HG03354 (cell line): ENCODE measurements around the gene MED31.
"Not testable (repeated sequence)": the region's sequence is repeated elsewhere in the genome, so short reads cannot be mapped to it uniquely, and the experiment has no call there.

Experiments
- ATAC-seq: cut with Tn5 transposase; IDR thresholded peaks from one replicate; pipeline ENCODE4 v1.9.1; 2021; ENCODE audit warnings: mild to moderate bottlenecking; ENCODE audit not compliant: unreplicated experiment, poor library complexity, severe bottlenecking

Gene MED31

GRCh38 chr17:6636105-6636504 lies 15.3 kb downstream of the MED31 start:
- ATAC-seq: no peak

- no peak for ATAC-seq
Measured at GRCh38 chr17:6633263-6633662, 18.1 kb downstream of the MED31 start.

GRCh38 chr17:6632530-6632929 lies 18.9 kb downstream of the MED31 start:
- ATAC-seq: no peak

DNA sequence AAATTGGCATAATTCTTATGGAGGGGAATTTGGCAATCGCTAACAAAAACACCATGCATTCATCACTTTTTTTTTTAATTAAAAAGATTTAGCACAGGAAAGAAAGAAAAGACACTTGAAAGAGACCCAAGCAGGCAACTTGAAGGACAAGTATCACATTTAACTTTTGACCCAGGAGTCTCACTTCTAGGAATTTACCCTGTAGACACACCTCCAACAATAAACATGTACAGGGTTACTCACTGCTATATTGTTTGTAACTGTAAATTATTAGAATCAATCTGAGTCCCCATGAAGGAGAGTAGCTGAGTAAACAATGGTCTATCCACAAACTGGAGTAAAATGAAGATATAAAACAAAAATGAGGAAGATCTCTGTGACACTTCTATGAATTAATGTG lies 21.0 kb downstream of the MED31 start:
- no peak for ATAC-seq

GRCh38 chr17:6627019-6627418 lies 24.4 kb downstream of the MED31 start:
- no peak for ATAC-seq

DNA sequence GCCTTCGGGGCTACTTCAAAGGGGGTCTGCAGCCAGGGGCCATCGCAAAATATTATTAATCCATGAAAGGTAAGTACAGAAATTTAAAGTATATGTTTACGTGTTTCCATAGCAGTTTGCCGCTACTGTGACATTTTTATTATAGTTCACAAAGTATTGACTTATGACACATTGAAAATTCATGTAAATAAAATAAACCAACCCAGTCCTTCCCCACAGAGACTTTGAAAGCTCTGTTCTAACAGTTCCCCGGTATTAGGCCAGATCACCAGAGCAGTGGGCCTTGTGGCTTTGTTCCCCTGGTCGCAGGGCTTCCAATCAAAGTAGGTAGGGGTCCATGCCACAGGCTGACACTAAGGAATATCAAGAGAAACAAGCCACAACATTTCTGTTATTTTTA lies 24.8 kb downstream of the MED31 start:
- no peak for ATAC-seq

DNA sequence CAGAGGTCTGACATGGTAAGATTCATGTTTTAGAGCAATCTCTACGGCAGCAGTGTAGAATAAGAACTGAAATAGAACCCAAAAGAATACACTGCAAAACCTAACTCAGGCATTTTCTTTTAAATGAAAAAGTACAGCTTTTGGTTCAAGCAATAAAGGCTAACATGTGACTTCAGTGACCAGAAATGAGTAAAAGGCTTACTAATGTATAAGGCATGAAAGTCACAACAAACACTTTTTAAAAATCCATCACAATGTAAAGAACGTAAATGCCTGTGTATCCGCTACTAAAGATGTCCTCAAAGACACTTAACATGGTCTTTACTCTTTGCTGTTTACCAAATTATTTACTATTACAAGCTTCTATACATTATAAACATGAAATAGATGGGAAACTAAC lies 27.5 kb downstream of the MED31 start:
- no peak for ATAC-seq

DNA sequence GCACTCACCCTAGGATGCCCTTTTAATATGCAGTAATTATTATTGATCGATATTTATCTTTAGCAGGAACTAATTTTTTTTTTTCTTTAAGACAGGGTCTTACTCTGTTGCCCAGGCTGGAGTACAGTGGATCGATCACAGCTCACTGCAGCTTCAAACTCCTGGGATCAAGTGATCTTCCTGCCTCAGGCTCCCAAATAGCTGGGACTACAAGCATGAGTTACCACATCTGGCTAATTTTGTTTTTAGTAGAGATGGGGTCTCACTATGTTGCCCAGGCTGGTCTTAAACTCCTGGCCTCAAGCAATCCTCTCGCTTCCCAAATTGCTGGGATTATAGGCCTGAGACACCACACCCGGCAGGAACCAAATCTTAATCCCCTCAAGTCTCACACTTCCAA lies 40.2 kb downstream of the MED31 start:
- no peak for ATAC-seq

DNA sequence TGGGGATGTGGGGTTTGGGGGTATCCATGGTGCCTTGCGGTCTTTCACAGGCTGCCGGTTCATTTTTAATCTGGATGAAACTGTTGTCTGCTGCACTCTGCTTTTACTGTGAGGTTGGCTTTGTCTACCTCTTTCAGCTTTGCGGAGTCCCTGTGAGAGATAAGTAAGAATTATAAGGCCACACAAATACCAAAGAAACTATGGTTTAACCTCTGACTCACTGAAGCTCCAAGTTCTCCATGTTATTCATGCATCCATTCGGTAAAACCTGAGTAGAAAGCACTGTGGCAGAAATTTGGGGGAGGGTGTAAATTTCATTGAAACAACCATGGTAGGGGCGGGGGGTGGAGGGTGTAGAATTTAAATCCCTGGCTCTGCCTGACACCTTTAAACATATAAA lies 41.4 kb downstream of the MED31 start:
- no peak for ATAC-seq

- no peak for ATAC-seq
Measured at GRCh38 chr17:6608321-6608720, 43.1 kb downstream of the MED31 start.

GRCh38 chr17:6605142-6605541 lies 46.3 kb downstream of the MED31 start:
- no peak for ATAC-seq

GRCh38 chr17:6603744-6604325 lies 47.6 kb downstream of the MED31 start:
- no peak for ATAC-seq

DNA sequence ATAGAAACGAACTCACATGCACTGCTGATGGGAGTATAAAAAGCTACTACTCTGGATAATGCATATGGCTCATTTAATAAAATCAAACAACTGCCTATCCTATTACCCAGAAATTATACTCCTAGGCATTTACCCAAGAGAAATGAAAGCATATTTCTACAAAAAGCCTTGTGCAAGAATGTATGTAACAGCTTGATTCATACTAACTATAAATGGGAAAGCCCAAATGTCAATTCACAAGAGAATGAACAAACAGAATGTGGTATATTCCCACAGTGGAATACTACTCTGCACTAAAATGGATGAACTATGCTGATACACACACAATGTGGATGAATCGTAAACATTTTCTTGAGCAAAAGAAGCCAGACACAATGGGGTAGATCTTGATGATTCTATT lies 49.3 kb downstream of the MED31 start:
- ATAC-seq: no peak

- ATAC-seq: no peak
Measured at GRCh38 chr17:6599364-6599763, 52.0 kb downstream of the MED31 start.

DNA sequence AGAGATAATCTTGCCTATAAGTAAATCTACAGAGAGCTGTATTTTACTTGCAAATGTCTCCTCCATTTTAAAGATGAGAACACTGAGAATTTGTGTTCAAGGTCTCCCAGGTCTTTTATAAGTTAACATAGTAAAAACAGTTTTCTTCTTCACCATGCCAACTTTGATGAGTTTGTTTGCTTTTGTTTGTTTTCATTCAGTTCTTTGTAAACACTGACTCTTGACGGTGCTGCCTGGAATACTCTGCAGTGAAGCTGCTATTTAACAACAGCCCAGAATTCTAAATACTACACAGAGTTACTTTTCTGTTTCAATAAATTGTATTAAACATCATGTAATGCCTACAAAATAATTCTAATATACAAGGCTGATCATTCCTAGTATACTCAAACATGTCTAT lies 53.7 kb downstream of the MED31 start:
- no peak for ATAC-seq

- ATAC-seq: no peak
Measured at GRCh38 chr17:6596941-6597340, 54.5 kb downstream of the MED31 start.

GRCh38 chr17:6596511-6596910 lies 54.9 kb downstream of the MED31 start:
- ATAC-seq: no peak

- ATAC-seq: no peak
Measured at GRCh38 chr17:6596081-6596480, 55.3 kb downstream of the MED31 start.

- not testable (repeated sequence) for ATAC-seq
Measured at GRCh38 chr17:6593371-6593770, 58.0 kb downstream of the MED31 start.
